ENCODE results near the gene B4GALT4. TPM values are rescaled to one million over a fixed set of nuclear protein-coding genes. Genes with fewer than 3 reads are reported as not detected.

Gene B4GALT4
- polyA plus RNA-seq, 1 of the 3 experiments (the other 2 are of a cell fraction), result 15.7 TPM

- Histone ChIP-seq H3K79me2 (ENCODE audit: insufficient read depth) (no peaks in the 10 kb centered on the region), H3K27me3 (ENCODE audit: insufficient read depth) (no peaks in the 10 kb centered on the region), H3K9me3 (no peaks in the 10 kb centered on the region), H3K9ac (no peak overlapping the region), H3K4me3 (ENCODE audit: low read depth in 2 of 2, low read length in 1 of 2) (no peak overlapping the region), H3K4me1 (ENCODE audit: control insufficient read depth in 1 of 2, insufficient read depth in 2 of 2, low read depth in 1 of 2, low read length in 1 of 2) (peaks cover 0 to 4% of the 10 kb centered on the region in 2 experiments; a peak in 2 of 4 replicates), H3F3A (replicated peaks; ENCODE audit: insufficient read depth) (no peaks in the 10 kb centered on the region), H4K20me1 (ENCODE audit: insufficient read depth) (no peaks in the 10 kb centered on the region), H3K36me3 (replicated peaks in 1 of 2; ENCODE audit: control insufficient read depth in 1 of 2, insufficient read depth in 2 of 2, low read length in 1 of 2) (no peaks in the 10 kb centered on the region), H2AFZ (ENCODE audit: low read depth) (no peak overlapping the region), H3K4me2 (no peak overlapping the region), H3K27ac (ENCODE audit: low read depth in 2 of 2, low read length in 1 of 2) (no peak overlapping the region), H3K9me2 (no peaks in the 10 kb centered on the region)
- ChIA-PET POLR2A (no interaction called here), CTCF (interaction anchor here (2.7 to 3.7 kb wide), 2 partner anchors 15 to 18 kb away, joined by 13 to 15 read pairs; no protein-coding TSS in a partner anchor)
- TF ChIP-seq USF1 (IDR thresholded peaks at IDR 0.05; ENCODE audit: borderline replicate concordance, low read depth), result no peak
- no peak for TF ChIP-seq CTCF (IDR thresholded peaks at IDR 0.05)
- no peak for TF ChIP-seq MAX (IDR thresholded peaks at IDR 0.05; ENCODE audit: low read depth)
- no peak for TF ChIP-seq TEAD4 (IDR thresholded peaks at IDR 0.05; ENCODE audit: borderline replicate concordance, insufficient read depth)
- no peak for TF ChIP-seq MXI1 (IDR thresholded peaks at IDR 0.05; ENCODE audit: low read depth, low read length)
- no peak for TF ChIP-seq RXRA (IDR thresholded peaks at IDR 0.05; ENCODE audit: borderline replicate concordance, low read depth)
- TF ChIP-seq SIN3A (IDR thresholded peaks at IDR 0.05; ENCODE audit: borderline replicate concordance, low read depth, low read length), result no peak
- no peak for TF ChIP-seq CHD2 (IDR thresholded peaks at IDR 0.05; ENCODE audit: low read length, partially characterized antibody)
- no peak for TF ChIP-seq REST (IDR thresholded peaks at IDR 0.05; ENCODE audit: low read depth, low read length)
- TF ChIP-seq PBX3 (IDR thresholded peaks at IDR 0.05), result no peak
- TF ChIP-seq FOXJ3 (CRISPR knock-in tag; IDR thresholded peaks at IDR 0.05), result no peak
- 87% methylated on average over 4 of the region's 4 CpGs for WGBS (ENCODE audit: low lambda C conversion rate)
- DNase-seq, result no peak
Measured at GRCh38 chr3:119259821-119260220, 19.1 kb upstream of the B4GALT4 start.
